ENCODE data around the gene PNMA8A.
"Not testable (repeated sequence)": the region's sequence is repeated elsewhere in the genome, so short reads cannot be mapped to it uniquely, and the experiment has no call there.

DNA sequence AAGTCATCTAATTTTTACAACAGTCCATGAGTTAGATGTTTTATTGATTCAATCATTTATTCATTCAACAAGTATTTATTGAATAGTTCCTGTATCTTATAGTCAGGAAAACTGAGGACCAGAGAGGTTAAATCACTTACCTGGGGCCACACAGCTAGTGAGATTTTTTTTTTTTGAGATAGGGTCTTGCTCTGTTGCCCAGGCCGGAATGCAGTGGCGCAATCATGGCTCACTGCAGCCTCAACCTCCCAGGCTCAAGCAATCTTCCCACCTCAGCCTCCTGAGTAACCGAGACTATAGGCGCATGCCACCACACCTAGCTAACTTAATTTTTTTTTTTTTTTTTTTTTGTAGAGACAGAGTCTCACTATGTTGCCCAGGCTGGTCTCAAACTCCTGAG is 35.7 kb downstream of the PNMA8A start:
- TF ChIP-seq EZH2 (IDR thresholded peaks at IDR 0.05; ENCODE audit: low read depth): not testable (repeated sequence)
- TF ChIP-seq, protein P1, sequence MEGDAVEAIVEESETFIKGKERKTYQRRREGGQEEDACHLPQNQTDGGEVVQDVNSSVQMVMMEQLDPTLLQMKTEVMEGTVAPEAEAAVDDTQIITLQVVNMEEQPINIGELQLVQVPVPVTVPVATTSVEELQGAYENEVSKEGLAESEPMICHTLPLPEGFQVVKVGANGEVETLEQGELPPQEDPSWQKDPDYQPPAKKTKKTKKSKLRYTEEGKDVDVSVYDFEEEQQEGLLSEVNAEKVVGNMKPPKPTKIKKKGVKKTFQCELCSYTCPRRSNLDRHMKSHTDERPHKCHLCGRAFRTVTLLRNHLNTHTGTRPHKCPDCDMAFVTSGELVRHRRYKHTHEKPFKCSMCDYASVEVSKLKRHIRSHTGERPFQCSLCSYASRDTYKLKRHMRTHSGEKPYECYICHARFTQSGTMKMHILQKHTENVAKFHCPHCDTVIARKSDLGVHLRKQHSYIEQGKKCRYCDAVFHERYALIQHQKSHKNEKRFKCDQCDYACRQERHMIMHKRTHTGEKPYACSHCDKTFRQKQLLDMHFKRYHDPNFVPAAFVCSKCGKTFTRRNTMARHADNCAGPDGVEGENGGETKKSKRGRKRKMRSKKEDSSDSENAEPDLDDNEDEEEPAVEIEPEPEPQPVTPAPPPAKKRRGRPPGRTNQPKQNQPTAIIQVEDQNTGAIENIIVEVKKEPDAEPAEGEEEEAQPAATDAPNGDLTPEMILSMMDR (conservative IDR thresholded peaks at IDR 0.05): not testable (repeated sequence)

All from PC-9 (cell line).